GM21360 (cell line): ENCODE measurements around the gene ANGPTL2.

Experiments
- ATAC-seq: cut with Tn5 transposase; IDR thresholded peaks from one replicate; pipeline ENCODE4 v1.9.1; 2021; ENCODE audit warnings: mild to moderate bottlenecking, moderate library complexity; ENCODE audit not compliant: unreplicated experiment

The ANGPTL2 gene

GRCh38 chr9:127056446-127056845 is 66.0 kb downstream of the ANGPTL2 start:
- ATAC-seq: no peak

GRCh38 chr9:127055745-127056402 is 66.6 kb downstream of the ANGPTL2 start:
- ATAC-seq: no peak

- no peak for ATAC-seq
Measured at GRCh38 chr9:127053960-127054359, 68.5 kb downstream of the ANGPTL2 start.

GRCh38 chr9:127053057-127053821 is 69.2 kb downstream of the ANGPTL2 start:
- no peak for ATAC-seq

GRCh38 chr9:127051881-127052595 is 70.4 kb downstream of the ANGPTL2 start:
- ATAC-seq: no peak

- ATAC-seq: no peak
Measured at GRCh38 chr9:127050591-127051001, 71.8 kb downstream of the ANGPTL2 start.

GRCh38 chr9:127050152-127050551 is 72.3 kb downstream of the ANGPTL2 start:
- ATAC-seq: no peak

GRCh38 chr9:127049581-127049980 is 72.9 kb downstream of the ANGPTL2 start:
- ATAC-seq: no peak

GRCh38 chr9:127049044-127049443 is 73.4 kb downstream of the ANGPTL2 start:
- ATAC-seq: peak; percentile 49

GRCh38 chr9:127047971-127048370 is 74.5 kb downstream of the ANGPTL2 start:
- no peak for ATAC-seq

- no peak for ATAC-seq
Measured at GRCh38 chr9:127045148-127045547, 77.3 kb downstream of the ANGPTL2 start.

GRCh38 chr9:127039492-127039891 is 82.9 kb downstream of the ANGPTL2 start:
- no peak for ATAC-seq

GRCh38 chr9:127038531-127038930 is 83.9 kb downstream of the ANGPTL2 start:
- no peak for ATAC-seq
